NAMALWA (cell line): ENCODE results near the gene ZKSCAN3.
"Not testable (repeated sequence)": the region's sequence is repeated elsewhere in the genome, so short reads cannot be mapped to it uniquely, and the experiment has no call there.

Experiments used
- DNase-seq: peaks from one replicate; pipeline ENCODE4 v3.0.0-alpha.2; 2015; ENCODE audit warnings: low spot score

ZKSCAN3 gene

GRCh38 chr6:28343898-28344677, 5.7 kb upstream of the ZKSCAN3 start:
- no peak for DNase-seq

DNA sequence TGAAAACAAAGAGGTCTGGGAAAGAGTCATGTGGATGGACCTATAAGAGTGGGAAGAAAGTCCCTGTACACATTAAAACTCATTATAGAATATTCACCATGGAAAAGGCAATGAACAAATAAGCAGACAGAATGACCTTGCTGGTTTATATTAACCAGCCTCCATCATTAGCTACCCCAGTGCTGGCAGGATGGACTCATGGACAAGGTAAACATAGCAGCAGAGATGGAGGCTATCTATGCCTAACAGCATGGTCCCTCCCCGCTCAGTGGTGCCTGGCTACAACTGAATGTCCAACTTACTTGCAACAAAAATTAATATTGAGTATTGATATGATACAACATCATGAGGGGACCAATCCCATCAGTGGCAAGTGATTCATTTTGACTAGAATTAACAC, 4.5 kb upstream of the ZKSCAN3 start:
- no peak for DNase-seq

DNA sequence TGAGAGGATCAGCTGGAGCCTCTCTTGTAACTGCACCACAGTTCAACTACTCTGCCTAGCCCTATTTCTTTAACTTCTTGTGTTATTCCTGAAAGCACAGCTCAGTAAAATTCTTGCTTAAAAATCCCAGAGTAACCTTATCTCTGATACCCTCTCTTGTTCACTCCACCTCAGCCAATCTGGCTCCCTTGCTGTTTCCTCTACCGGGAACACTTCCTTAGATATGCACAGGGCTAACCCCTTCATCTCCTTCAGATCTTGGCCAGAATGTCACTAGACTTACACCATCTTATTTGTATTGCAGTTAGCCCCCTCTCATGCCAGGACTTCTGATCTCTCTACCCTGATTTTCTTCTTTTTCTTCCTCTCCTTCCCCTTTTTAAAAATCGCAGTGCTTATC, 2.6 kb upstream of the ZKSCAN3 start:
- no peak for DNase-seq

DNA sequence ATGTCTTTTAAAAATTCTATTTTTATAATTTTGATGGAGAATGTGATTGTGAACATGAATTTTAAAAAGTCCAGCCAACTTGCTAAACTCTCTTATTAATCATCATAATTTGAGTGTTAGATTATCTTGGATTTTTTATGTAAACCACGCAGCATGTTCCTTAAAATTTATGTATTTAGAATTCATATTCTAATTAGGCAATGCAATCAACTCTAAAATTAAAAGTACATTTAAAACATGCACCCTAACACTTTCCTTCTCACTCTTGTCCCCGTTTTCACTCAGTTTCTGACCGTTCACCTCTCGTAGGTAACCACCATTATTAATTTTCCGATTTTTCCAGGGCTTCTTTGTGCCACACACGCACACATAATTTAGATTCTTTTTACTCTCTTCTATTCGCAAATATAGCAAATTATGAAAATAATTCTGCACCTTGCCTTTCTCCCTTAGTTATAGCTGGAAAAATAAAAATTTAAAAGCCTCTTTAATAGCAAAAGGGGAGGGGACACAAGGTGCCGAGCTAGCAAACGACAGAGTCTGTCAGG, 329 bp upstream of the ZKSCAN3 start:
- no peak for DNase-seq

- DNase-seq: no peak
Observed at GRCh38 chr6:28351087-28351486, 1.3 kb downstream of the ZKSCAN3 start.

DNA sequence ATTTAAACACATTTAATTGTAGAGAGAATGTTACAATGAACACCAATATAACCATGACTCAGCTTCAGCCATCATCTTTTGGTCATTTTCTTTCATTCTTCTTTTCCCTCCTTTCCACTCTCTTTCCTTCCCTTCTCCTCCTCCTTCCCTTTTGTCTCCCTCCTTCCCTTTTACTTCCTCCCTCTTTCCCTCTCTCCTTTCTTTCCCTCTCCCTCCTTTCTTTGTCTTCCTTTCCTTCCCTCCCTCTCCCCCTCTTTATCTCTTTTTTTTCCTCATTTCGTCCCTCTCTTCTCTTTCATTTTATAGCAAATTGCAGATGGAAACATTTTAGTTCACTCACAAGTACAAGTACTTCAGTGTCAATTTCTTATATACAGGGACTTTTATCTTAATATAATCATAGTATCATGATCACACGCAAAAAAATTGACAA, 1.8 kb downstream of the ZKSCAN3 start:
- no peak for DNase-seq

DNA sequence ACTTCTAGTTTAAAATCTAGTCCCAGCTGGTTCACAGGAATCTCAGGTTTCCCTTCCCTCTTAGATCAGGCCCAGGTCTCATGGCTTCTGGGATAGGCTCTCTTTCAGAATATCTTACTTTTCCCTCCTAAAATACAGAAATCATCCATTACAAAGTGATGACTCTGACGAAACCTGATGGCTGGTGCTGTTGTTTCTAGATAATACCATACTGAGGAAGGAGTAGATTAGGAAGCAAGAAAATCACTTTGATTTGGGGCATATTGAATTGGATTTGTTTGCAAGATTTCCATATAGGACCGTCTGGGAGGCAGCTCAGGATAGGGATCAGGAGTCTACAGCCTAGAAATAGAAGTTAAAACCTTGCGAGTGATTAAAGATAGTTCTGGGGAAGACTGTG, 3.6 kb downstream of the ZKSCAN3 start:
- no peak for DNase-seq

DNA sequence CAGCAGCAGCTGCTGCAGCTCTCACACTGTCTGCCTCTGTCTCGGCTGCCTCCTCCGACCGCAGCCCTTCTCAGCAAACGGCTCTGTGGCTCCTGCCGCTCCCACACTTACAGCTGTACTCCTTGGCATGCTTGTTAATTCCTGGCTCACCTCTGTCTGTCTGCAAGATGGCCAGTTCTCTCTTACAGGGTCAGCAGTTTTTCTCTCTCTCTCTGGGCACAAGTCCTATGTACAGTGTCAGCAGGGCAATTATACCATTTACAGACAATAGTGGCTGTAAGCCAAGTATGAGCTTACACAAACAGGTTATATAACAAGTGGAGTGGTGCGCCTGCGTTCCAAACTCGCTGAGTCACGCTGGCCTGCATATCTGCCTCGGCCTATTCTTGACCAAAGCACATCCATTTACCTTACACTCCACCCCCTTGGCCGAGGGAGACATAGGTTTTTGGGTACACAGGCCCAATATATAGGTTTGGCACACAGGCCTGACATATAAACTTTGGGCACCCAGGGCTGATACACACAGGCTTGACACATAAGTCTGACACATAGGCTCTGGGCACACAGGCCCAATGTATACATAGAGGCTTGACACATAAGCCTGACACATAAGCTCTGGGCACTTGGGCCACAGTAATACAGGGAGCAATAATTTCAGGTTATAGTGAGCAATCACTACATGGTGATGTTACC, 4.4 kb downstream of the ZKSCAN3 start:
- peak; percentile 20 for DNase-seq

DNA sequence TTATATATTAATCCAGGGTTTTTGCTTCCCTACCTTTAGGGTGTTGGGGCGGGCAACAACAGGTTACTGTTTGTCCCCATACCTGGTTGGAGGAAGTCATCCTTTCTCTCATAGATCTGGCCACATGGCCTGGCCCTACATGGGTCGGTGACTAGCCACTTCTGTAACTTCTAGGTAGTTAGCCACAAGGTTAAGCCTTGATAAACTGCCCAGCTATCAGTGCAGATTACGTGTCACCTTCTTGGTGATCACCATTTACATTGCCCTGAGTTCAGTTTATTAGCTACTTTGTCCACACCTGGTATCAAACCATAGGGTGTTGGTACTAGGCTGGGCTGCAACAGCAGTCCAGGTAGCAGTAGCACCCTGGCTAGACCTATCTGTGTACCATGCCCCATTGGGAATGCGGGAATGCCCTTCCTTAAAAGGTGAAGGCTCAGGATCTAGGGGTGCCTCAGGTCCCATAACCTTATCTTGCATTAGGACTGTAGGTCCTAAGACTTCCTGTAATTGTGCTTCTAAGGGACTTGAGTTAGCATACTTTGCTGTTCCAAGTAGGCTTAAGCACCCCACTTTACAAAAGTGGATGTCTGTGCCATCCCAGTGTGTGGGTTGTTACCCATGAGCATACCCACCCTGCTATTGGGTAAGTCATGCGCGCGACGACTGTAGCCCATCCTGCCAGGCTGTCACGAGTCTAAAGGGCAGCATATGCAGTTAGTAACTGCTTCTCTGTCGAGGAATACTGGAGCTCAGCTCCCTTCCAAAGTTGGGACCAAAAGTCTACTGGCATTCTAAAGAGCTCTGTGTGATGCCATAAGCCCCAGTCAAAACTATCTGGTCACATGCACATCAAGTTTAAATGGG, 5.2 kb downstream of the ZKSCAN3 start:
- no peak for DNase-seq

GRCh38 chr6:28355743-28356665, 6.3 kb downstream of the ZKSCAN3 start:
- peak; percentile 81 for DNase-seq

GRCh38 chr6:28356666-28357020, 6.9 kb downstream of the ZKSCAN3 start:
- no peak for DNase-seq

DNA sequence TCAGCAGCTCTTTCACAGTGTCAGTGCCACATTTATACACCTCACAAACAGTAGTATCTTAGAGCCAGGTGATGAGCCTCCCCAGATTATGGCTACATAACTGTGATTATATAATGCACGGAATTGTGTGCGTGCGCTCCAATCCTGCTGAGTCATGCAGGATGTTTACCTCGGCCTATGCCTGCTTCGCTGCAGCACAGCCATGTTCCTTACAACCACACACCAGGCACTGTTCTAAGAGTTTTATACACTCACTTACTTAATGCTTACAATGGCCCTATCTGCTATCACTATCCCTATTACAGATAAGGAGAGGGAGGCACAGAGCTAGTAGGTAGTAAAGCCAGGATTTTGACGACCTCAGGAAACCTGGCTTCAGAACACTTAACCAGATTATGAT, 7.3 kb downstream of the ZKSCAN3 start:
- DNase-seq: no peak

GRCh38 chr6:28359562-28359961, 9.8 kb downstream of the ZKSCAN3 start:
- not testable (repeated sequence) for DNase-seq

DNA sequence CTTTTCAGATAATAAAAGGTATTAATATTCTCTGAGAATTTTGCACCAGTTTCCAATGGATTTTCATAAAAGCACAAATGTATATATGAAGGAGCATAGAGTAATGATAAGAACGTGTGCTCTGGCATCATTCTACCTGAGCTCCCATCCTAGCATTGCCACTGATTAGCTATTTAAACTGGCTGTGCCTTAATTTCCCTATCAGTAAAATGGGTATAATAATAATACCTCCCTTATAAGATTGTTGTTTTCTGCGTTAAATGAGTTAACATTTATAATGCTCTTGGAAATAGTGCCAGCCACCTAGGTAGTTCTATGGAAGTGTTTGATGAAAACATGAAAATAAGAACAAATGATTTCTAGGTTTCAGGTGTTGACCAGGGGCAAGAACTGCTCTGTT, 11.2 kb downstream of the ZKSCAN3 start:
- no peak for DNase-seq

DNA sequence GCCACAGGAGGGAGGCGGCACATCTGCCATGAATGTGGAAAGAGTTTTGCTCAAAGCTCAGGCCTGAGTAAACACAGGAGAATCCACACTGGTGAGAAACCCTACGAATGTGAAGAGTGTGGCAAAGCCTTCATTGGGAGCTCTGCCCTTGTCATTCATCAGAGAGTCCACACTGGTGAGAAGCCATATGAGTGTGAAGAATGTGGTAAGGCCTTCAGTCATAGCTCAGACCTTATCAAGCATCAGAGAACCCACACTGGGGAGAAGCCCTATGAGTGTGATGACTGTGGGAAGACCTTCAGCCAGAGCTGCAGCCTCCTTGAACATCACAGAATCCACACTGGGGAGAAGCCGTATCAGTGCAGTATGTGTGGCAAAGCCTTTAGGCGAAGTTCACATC, 15.8 kb downstream of the ZKSCAN3 start:
- not testable (repeated sequence) for DNase-seq

DNA sequence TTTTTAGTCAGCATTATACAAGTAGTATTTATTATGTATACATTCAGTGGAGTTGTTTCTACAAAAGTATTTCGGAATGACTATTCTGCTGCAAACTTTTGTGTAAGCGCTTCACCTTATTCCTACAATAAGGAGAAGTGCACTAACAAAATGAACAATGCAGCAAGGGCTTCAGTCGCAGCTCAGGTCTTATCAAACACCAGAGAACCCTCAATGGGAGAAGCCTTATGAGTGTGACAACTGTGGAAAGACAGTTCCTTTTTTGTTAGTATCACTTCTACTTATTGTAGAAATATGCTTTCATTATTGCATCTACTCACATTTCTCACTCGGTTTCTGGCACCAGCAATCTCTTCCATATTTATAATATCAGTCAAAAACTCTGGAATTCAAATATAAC, 18.8 kb downstream of the ZKSCAN3 start:
- peak; percentile 25 for DNase-seq

GRCh38 chr6:28369463-28369862, 19.7 kb downstream of the ZKSCAN3 start:
- DNase-seq: no peak

DNA sequence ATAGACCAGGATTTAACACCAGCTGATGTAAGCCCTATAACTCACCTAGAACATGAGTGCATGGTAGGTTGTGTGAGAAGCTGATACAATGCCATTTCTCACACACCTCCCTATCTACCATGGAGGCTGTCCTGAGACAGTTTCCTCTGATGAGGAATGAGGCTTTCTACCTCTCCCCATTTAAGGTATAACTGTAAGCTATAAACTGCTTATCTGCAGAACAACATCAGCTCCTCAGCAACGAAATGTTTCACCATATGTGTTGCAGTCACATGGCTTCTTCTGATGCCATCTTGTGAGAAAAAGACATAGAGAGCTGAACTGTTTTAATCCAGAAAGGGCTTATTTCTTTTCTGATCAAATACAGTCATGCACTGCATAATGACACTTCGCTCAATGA, 20.7 kb downstream of the ZKSCAN3 start:
- no peak for DNase-seq

- DNase-seq: no peak
Observed at GRCh38 chr6:28371280-28371679, 21.5 kb downstream of the ZKSCAN3 start.

GRCh38 chr6:28371706-28372451, 22.1 kb downstream of the ZKSCAN3 start:
- DNase-seq: peak; percentile 40

- no peak for DNase-seq
Observed at GRCh38 chr6:28373925-28374324, 24.2 kb downstream of the ZKSCAN3 start.
